SK-N-SH (cell line): ENCODE data around the gene BIRC7. TPM values are rescaled to one million over a fixed set of nuclear protein-coding genes. Genes with fewer than 3 reads are reported as not detected.

Experiments used
- CTCF ChIA-PET: fragments of 300-600, 350-600 bp; formaldehyde crosslinking; extraction: SDS; loops from one replicate; lab custom pipeline; 2021; lab: Yijun Ruan, JAX
- POLR2A ChIA-PET: fragments of 350-600 bp; sonication (Branson Sonifier 250); formaldehyde crosslinking; extraction: SDS; loops from one replicate; lab custom pipeline; 2020; ENCODE audit warnings: antibody characterized with exemption, inconsistent platforms; lab: Yijun Ruan, JAX
- DNase-seq: peaks from one replicate; pipeline ENCODE4 v3.0.0; 2012
- H2AFZ ChIP-seq: fragments of 200-600 bp; sonication (generic); 2 replicates; pipeline ENCODE4 v1.8.1; 2016; ENCODE audit warnings: antibody characterized with exemption, mild to moderate bottlenecking, low read depth
- H3F3A ChIP-seq: fragments of 200-600 bp; sonication (generic); replicated peaks from 2 replicates; pipeline ENCODE3; 2016; ENCODE audit warnings: antibody characterized with exemption, mild to moderate bottlenecking; ENCODE audit not compliant: insufficient read depth
- H3K27ac ChIP-seq, 2 experiments: fragments of 200-500 bp in 1 of 2; fragments of 200-600 bp in 1 of 2; sonication (Bioruptor generic) in 1 of 2; sonication (generic), shearing (Covaris generic) in 1 of 2; 2 replicates each; pipeline versions ENCODE4 v1.5.1 to v1.6.1; 2014 to 2016; ENCODE audit warnings: low read depth in 2 of 2, inconsistent platforms in 1 of 2, low read length in 1 of 2, mild to moderate bottlenecking in 1 of 2, mixed read lengths in 1 of 2
- H3K27me3 ChIP-seq: fragments of 200-600 bp; sonication (generic), shearing (Covaris generic); 2 replicates; pipeline ENCODE4 v1.6.1; 2016; ENCODE audit warnings: mixed run types; ENCODE audit not compliant: insufficient read depth
- H3K36me3 ChIP-seq, 2 experiments: fragments of 200-500 bp in 1 of 2; fragments of 200-600 bp in 1 of 2; sonication (Bioruptor generic) in 1 of 2; sonication (generic) in 1 of 2; replicated peaks in 1 of 2; 2 replicates each; pipeline versions ENCODE3 to v1.5.1; 2014 to 2016; ENCODE audit warnings: low read length in 1 of 2, mild to moderate bottlenecking in 1 of 2; ENCODE audit not compliant: insufficient read depth in 2 of 2, control insufficient read depth in 1 of 2
- H3K4me1 ChIP-seq, 2 experiments: fragments of 200-500 bp in 1 of 2; fragments of 200-600 bp in 1 of 2; sonication (Bioruptor generic) in 1 of 2; sonication (generic), shearing (Covaris generic) in 1 of 2; 2 replicates each; pipeline versions ENCODE4 v1.5.1 to v1.6.1; 2014 to 2016; ENCODE audit warnings: low read depth in 1 of 2, low read length in 1 of 2, mixed run types in 1 of 2; ENCODE audit not compliant: insufficient read depth in 2 of 2, control insufficient read depth in 1 of 2
- H3K4me2 ChIP-seq: fragments of 200-600 bp; sonication (generic), shearing (Covaris generic); 2 replicates; pipeline ENCODE4 v1.6.1; 2017; ENCODE audit warnings: mixed run types
- H3K4me3 ChIP-seq, 2 experiments: fragments of 200-500 bp in 1 of 2; fragments of 200-600 bp in 1 of 2; sonication (Bioruptor generic) in 1 of 2; sonication (generic), shearing (Covaris generic) in 1 of 2; 2 replicates each; pipeline versions ENCODE4 v1.5.1 to v1.8.1; 2014 to 2016; ENCODE audit warnings: low read depth in 2 of 2, inconsistent platforms in 1 of 2, low read length in 1 of 2, mild to moderate bottlenecking in 1 of 2, mixed read lengths in 1 of 2, moderate library complexity in 1 of 2
- H3K79me2 ChIP-seq: fragments of 200-600 bp; sonication (generic); 2 replicates; pipeline ENCODE4 v1.8.1; 2017; ENCODE audit warnings: mild to moderate bottlenecking; ENCODE audit not compliant: insufficient read depth
- H3K9ac ChIP-seq: fragments of 200-600 bp; sonication (generic); 2 replicates; pipeline ENCODE4 v1.6.1; 2017; ENCODE audit warnings: mixed run types
- H3K9me2 ChIP-seq: fragments of 200-600 bp; sonication (generic); 2 replicates; pipeline ENCODE4 v1.6.1; 2017; ENCODE audit warnings: mixed run types
- H3K9me3 ChIP-seq: fragments of 200-600 bp; sonication (generic); 2 replicates; pipeline ENCODE4 v1.6.1; 2017; ENCODE audit warnings: mixed run types, mild to moderate bottlenecking, moderate library complexity
- H4K20me1 ChIP-seq: fragments of 200-600 bp; sonication (generic); 2 replicates; pipeline ENCODE4 v1.6.1; 2017; ENCODE audit warnings: mild to moderate bottlenecking, mixed run types; ENCODE audit not compliant: insufficient read depth
- EP300 ChIP-seq, 2 experiments: IDR thresholded peaks; 2 replicates each; pipeline versions ENCODE4 v1.4.0 to v1.6.1; 2012; ENCODE audit warnings: borderline replicate concordance in 1 of 2, low read depth in 1 of 2, low read length in 1 of 2
- FOXM1 ChIP-seq: IDR thresholded peaks from 2 replicates; pipeline ENCODE4 v1.4.0; 2012; ENCODE audit warnings: low read depth, mild to moderate bottlenecking
- JUND ChIP-seq: IDR thresholded peaks from 2 replicates; pipeline ENCODE4 v1.4.0; 2012
- MXI1 ChIP-seq: IDR thresholded peaks from 2 replicates; pipeline ENCODE4 v1.6.1; 2012; ENCODE audit warnings: mild to moderate bottlenecking, low read depth, low read length, improper control_type of control experiment
- NFIC ChIP-seq: IDR thresholded peaks from 2 replicates; pipeline ENCODE4 v1.4.0; 2012; ENCODE audit warnings: borderline replicate concordance
- NRF1 ChIP-seq: IDR thresholded peaks from 2 replicates; pipeline ENCODE4 v1.6.1; 2012; ENCODE audit warnings: low read depth, mild to moderate bottlenecking, low read length
- RAD21 ChIP-seq: IDR thresholded peaks from 2 replicates; pipeline ENCODE4 v1.6.1; 2012; ENCODE audit warnings: mild to moderate bottlenecking, low read length
- RFX5 ChIP-seq: IDR thresholded peaks from 2 replicates; pipeline ENCODE4 v1.6.1; 2012; ENCODE audit warnings: mild to moderate bottlenecking, improper control_type of control experiment, low read length
- RXRA ChIP-seq: IDR thresholded peaks from 2 replicates; pipeline ENCODE4 v1.4.0; 2012; ENCODE audit warnings: low read depth, mild to moderate bottlenecking, borderline replicate concordance
- SMC3 ChIP-seq: IDR thresholded peaks from 2 replicates; pipeline ENCODE4 v1.6.1; 2012; ENCODE audit warnings: low read depth, low read length, improper control_type of control experiment
- TAF1 ChIP-seq: IDR thresholded peaks from 2 replicates; pipeline ENCODE4 v1.6.1; 2012; ENCODE audit warnings: low read depth, mild to moderate bottlenecking, low read length, moderate library complexity, borderline replicate concordance
- TCF12 ChIP-seq: IDR thresholded peaks from 2 replicates; pipeline ENCODE4 v1.4.0; 2012
- WGBS: methylation state at CpG from one replicate; pipeline ENCODE4 v1.1.6; 2017; ENCODE audit warnings: low lambda C conversion rate; 5-methylcytosine and 5-hydroxymethylcytosine counted together
- polyA plus RNA-seq, 3 experiments: library from polyadenylated mRNA; depleted of rRNA; stranded (reverse); fragments of >200 nt; gene quantifications; 2 replicates each; pipeline ENCODE4 v1.2.3, GENCODE V29; 2012
- TF ChIP-seq, protein P1 (sequence below): fragments of 150-350 bp; IDR thresholded peaks from 2 replicates; pipeline ENCODE4 v1.6.1; 2017; ENCODE audit warnings: antibody characterized with exemption, low read length, low read depth, borderline replicate concordance

The BIRC7 gene
- polyA plus RNA-seq, 1 of the 3 experiments (the other 2 are of a cell fraction), result not detected

DNA sequence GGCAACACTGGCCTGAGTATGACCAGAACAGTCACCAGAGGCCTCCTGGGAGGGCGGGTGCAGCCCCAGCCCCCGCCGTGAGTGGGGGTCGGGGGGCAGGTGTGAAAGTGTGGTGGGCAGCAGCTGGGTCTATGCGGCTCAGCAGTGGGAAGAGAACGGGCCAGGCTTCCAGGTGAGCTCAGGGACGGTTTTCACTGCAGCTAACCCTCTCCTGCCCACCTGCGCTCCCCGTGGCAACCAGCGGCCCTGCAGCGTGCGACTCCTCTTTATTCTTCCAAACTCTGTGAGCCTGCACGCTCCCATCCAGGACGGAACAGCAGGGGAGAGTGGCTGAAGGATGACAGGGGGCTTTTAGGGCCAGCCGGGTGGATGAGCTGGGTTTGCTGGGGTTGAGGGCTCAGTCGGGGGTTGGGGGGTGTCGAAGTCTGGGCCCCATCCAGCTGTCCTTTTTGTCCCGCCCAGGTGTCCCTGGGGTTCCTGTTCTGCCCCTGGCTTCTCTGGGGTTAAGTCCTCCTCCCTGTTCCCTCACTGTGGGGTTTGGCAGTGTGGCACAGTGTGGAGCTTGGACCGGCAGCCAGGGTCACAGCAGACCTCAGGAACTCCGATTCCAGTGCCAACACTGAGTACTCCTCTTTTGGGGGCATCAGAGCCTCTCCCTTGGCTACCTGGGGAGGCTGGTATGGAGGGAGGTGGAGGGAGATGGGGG is 859 bp upstream of the BIRC7 start:
- POLR2A ChIA-PET, result no interaction called here
- CTCF ChIA-PET, result interaction anchor here (0.9 to 15.6 kb wide), 3 partner anchors 10 to 179 kb away, joined by 4 to 168 read pairs (median 4); no protein-coding TSS in a partner anchor
- no peak overlapping the region for H3K9ac ChIP-seq

DNA sequence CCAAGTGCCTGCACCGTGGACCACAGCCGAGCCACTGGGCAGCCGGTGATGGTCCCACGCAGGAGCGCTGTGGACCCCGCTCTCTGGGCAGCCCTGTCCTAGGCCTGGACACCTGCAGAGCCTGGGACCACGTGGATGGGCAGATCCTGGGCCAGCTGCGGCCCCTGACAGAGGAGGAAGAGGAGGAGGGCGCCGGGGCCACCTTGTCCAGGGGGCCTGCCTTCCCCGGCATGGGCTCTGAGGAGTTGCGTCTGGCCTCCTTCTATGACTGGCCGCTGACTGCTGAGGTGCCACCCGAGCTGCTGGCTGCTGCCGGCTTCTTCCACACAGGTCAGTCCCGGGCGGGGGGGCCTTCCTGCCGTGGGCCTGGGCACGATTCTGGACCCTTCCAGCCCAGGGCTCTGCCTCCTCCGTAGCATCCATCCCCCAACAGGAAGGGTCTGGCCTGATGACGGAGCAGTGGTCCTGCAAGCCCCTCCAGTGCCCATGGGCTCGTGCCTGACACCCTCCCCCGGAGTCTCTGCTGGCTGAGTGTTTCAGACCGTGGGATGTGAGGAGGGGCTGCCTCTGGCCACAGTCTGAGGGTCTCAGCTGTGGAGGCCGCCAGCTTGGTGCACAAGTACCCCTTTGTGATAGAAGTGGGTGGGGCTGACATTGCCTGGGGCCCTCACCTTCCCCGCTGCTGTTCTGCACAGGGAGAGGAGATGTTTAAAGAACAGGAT is 572 bp downstream of the BIRC7 start:
- H4K20me1 ChIP-seq, result no peaks in the 10 kb centered on the region
- no peak overlapping the region for H3K4me2 ChIP-seq
- no peak overlapping the region for H3K9ac ChIP-seq
- H3K27me3 ChIP-seq, result no peaks in the 10 kb centered on the region
- H3K9me2 ChIP-seq, result no peaks in the 10 kb centered on the region
- H3F3A ChIP-seq, result no peaks in the 10 kb centered on the region
- peaks cover 5 to 7% of the 10 kb centered on the region in 2 experiments; a peak in 1 of 4 replicates for H3K4me1 ChIP-seq
- TF ChIP-seq RFX5, result no peak
- TF ChIP-seq SMC3, result no peak
- no peak for TF ChIP-seq NRF1
- TF ChIP-seq, protein P1, sequence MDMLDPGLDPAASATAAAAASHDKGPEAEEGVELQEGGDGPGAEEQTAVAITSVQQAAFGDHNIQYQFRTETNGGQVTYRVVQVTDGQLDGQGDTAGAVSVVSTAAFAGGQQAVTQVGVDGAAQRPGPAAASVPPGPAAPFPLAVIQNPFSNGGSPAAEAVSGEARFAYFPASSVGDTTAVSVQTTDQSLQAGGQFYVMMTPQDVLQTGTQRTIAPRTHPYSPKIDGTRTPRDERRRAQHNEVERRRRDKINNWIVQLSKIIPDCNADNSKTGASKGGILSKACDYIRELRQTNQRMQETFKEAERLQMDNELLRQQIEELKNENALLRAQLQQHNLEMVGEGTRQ, result no peak
- no peak for TF ChIP-seq RAD21
- TF ChIP-seq NFIC, result no peak
- TF ChIP-seq MXI1, result no peak
- no peak for TF ChIP-seq RXRA
- no peak for TF ChIP-seq EP300 (IDR thresholded peaks at IDR 0.05; ENCODE audit: borderline replicate concordance in 1 of 2, low read depth in 1 of 2, low read length in 1 of 2)
- no peak for TF ChIP-seq JUND
- no peak for TF ChIP-seq FOXM1
- H3K79me2 ChIP-seq, result no peaks in the 10 kb centered on the region
- no peak overlapping the region for H2AFZ ChIP-seq
- DNase-seq, result no peak
- POLR2A ChIA-PET, result no interaction called here
- H3K9me3 ChIP-seq, result no peaks in the 10 kb centered on the region
- H3K36me3 ChIP-seq, result no peaks in the 10 kb centered on the region
- H3K4me3 ChIP-seq, result no peak overlapping the region
- CTCF ChIA-PET, result interaction anchor here (1.4 to 15.6 kb wide), 3 partner anchors 12 to 56 kb away, joined by 3 to 168 read pairs (median 5); partner anchors contain the start of gene NKAIN4
- WGBS, result no CpG with 5 or more reads among the region's 26 CpGs
- H3K27ac ChIP-seq, result no peak overlapping the region

More for the DNA sequence above, 859 bp upstream of the BIRC7 start:
- no peaks in the 10 kb centered on the region for H3K9me3 ChIP-seq
- TF ChIP-seq TAF1 (no peak), TCF12 (no peak)
- no peaks in the 10 kb centered on the region for H4K20me1 ChIP-seq
- H3K27ac ChIP-seq, result no peak overlapping the region
- H3K4me1 ChIP-seq, result peaks cover 4 to 5% of the 10 kb centered on the region in 2 experiments; a peak in 1 of 4 replicates
- no peak overlapping the region for H3K4me2 ChIP-seq
- H2AFZ ChIP-seq, result no peak overlapping the region
- no peak overlapping the region for H3K4me3 ChIP-seq
- no peaks in the 10 kb centered on the region for H3K36me3 ChIP-seq
- no peaks in the 10 kb centered on the region for H3K79me2 ChIP-seq
- no peaks in the 10 kb centered on the region for H3F3A ChIP-seq
- 67% methylated on average over 16 of the region's 20 CpGs for WGBS
- no peak for DNase-seq
- no peaks in the 10 kb centered on the region for H3K9me2 ChIP-seq
- H3K27me3 ChIP-seq, result no peaks in the 10 kb centered on the region
